GM18907 (cell line): Measurements from ENCODE around the gene GPR21.

Experiments used
- ATAC-seq: cut with Tn5 transposase; IDR thresholded peaks from one replicate; pipeline ENCODE4 v1.9.1; 2021; ENCODE audit warnings: mild to moderate bottlenecking, moderate library complexity; ENCODE audit not compliant: unreplicated experiment

Gene GPR21

DNA sequence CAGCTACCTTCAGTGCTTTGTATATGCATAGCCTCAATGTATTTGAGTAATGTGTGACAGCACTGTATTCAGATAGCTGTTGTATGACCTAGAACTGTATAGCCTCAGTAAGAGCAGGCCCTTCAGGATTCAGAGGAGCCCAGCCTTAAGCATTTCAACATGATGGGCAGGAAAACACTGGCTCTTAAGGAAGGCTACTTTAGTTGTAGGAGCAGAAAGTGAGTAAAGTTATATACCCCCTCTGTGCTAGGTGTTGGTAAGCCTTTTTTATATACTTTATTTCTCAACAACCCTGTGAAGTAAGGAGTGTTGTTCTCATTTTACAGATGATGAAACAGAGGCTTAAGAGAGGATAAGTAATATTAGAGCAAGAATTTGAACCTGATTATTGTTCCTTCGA lies 1.5 kb upstream of the GPR21 start:
- ATAC-seq, result no peak

DNA sequence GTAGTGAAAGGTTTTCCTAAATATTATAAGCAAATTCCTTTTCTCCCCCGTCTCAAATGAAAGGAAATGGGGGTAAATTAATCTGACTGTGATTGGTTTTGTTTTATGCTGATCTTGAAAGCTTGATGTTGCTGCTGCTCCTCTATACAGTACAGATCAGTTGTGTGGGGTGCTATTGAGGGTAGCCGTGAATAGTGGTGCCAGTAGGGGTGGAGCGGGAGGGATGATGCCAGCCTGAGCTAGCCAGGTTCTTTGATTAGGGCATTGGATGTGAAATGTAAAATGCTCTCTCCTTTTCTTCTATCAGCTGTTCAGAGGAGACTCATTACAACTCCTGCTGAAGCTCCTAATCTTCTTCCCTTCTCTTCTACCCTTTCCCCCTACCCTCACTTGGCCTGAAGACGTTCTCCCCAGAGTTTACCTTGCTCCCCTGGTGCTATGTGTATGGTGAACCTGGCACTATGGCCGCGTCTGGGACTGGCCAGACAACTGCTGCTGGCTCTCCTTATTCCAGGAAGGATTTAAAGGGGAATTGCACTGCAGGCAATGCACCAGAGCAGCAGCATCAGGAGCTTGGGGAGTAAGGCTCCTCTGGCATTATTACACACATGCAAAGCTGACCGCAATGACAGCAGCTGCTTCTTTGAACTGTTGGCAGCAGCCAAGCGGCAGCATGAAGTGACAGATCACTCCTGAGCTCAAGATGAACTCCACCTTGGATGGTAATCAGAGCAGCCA lies 566 bp downstream of the GPR21 start:
- ATAC-seq, result no peak

DNA sequence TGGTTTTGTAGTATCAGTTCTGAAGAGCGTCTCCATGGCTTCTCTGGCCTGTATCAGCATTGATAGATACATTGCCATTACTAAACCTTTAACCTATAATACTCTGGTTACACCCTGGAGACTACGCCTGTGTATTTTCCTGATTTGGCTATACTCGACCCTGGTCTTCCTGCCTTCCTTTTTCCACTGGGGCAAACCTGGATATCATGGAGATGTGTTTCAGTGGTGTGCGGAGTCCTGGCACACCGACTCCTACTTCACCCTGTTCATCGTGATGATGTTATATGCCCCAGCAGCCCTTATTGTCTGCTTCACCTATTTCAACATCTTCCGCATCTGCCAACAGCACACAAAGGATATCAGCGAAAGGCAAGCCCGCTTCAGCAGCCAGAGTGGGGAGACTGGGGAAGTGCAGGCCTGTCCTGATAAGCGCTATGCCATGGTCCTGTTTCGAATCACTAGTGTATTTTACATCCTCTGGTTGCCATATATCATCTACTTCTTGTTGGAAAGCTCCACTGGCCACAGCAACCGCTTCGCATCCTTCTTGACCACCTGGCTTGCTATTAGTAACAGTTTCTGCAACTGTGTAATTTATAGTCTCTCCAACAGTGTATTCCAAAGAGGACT lies 1.5 kb downstream of the GPR21 start:
- ATAC-seq, result no peak

DNA sequence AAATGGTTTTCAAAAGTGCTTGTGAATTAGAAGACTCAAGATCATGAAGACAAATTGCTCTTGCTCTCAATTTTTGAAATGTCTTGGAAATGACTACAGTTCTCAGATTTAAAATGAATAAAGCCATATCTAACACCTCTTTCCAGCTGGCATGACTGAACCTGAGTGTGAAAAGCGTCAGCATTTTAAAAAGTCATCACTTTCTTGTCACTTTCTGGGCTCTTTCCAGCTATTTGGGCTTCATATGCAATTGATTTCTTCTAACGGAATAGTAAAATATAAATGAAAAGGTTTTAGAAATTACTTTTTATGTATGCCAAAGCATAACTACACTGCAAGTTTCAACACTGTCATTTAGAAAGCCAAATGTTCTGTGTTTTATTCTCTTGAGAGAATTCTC lies 2.3 kb downstream of the GPR21 start:
- ATAC-seq, result no peak

DNA sequence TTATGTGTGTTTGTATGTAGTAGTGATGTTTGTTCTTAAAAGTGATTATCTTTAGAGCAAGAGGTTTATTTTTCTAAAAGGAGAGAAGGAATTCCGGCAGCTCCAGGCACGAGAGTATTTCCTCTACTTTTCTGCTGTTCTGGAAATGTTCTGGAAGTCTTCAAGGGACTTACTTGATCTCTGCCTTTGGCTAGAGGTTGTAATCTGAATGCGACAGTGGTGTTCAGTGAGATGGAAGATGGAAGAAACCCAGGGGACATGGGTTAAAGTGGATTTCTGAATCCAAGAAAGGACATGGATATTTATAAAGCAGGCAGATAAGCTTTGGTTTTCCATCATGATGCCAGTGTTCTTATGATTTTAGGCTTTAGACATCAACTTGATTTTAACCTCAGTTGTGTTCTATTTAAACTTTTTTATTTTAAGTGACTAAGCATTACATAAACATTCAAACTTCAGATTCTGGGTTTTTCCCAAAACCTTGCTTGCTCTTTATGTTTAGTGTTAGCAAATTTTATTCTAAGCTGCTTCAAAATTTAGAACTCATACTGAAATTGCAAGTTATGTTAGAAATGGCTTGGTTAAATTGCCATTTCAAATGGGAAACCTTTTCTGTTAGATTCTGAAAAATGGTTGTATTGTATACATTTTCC lies 3.6 kb downstream of the GPR21 start:
- no peak for ATAC-seq

DNA sequence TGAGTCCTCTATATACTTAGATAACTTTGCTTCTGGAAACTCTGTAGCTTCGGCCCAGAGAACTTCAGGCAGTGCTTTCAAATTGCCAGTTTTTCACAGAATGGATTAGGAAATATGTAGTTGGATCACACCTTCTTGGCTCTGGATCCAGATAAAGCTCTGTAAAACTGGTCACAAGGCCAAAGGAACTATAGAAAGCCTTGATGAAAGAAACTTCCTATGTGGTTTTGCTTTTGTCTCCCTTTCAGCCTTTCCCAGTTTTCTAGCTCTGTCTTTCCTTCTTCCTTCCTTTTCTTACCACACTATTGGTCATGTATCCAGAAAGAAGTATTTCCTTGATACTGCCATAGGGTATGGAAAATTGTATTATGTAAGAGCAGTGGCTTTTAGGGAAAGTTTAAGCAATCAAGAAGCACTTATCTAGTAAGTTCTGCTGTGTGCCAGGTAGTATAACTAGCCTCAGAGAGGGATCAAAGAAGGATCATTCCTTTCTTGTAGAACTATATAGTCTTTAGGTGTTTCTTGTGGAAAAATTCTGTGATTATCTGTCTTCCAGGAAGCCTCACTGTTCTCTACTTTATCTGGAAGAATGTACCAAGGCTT lies 6.3 kb downstream of the GPR21 start:
- no peak for ATAC-seq

DNA sequence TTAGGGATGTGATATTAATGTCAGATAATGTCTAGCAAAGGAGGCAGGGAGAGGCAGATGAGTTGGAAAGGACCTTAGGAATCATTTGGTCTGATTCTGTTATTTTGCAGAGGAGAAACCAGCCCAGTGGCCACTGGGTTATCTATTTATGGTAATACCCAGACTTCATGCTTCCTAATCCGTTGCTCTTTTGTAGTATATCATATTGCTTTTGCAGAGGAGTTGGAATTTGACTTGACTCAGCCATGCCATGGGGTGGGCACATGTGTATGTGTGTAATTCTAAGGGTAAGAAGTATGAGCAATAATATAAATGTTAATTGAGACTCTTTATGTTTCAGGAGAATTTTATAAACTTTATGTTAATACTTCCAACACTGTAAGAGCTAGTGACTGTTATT lies 7.3 kb downstream of the GPR21 start:
- ATAC-seq, result no peak

DNA sequence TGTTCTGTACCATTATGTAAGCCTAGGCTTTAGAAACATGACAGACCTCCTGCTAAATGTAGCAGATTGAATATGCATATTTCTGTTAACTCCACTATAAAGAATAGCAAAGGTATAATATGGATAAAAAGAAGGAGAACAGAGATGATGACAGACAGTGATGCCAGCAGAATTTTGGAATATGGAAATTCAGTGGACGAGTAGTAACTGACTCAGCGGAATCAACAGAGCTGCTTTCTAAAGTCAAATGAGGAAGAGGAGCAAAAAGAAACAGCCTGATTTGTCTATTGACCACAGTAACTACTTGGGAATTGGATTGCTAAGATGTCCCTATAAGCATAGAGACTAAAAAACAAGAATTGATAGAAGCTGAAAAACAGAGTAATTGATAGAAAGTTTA lies 8.0 kb downstream of the GPR21 start:
- no peak for ATAC-seq

DNA sequence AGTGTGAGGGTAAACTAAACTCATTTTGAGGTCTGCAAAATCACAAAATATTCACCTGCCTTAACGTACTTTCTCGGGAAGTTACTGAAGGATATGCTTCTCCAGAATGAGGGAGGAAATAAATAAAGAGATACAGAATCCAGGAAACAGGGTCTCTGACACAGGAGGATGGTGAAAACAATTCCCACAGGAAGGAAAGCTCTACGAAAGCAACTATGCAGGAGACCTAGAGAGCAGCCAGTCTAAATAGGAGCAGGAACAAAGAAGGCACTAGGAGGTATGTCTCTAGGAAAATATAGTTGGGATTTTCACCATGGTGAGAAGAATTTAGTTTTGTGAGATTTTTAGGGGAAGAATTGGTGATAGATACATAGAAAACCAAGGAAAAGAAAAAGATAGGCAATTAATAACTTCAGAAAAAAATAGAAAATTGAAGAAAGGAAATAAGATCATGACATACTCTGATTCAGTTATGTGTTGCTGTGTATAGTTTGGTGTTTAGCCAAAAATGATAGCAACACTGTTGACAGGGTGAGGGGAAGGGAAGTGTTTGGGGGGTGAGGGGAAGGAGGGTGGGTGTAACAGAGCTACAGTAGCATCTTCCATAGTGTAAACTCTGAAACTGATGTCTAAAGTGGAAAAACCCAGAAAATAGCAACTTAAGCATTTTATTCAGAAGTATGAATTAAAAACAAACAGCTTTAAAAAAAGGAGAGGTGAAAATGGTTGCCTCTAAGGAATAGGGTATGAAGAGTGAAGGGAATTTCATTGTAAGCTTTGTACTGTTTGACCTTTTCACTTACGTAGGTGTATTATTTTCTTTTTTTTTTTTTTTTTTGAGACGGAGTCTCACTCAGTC lies 9.8 kb downstream of the GPR21 start:
- no peak for ATAC-seq

DNA sequence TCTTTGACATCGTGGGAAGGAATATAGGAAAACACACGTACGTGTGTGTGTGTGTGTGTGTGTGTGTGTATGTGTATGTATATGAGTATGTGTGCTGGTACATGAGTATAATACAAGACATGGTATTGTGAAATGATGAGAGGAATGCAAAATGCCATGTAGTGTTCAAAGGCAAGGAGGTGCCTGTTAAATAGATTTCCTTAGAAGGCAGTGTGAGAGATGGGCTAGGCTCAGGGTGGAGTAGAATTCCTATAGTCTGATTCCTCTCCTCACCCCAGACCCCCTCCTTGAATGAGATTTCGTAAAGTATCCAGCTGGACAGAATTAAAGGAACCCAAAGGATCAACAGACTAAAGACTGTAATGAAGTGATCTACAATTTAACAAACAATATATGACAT lies 11.1 kb downstream of the GPR21 start:
- ATAC-seq, result no peak

DNA sequence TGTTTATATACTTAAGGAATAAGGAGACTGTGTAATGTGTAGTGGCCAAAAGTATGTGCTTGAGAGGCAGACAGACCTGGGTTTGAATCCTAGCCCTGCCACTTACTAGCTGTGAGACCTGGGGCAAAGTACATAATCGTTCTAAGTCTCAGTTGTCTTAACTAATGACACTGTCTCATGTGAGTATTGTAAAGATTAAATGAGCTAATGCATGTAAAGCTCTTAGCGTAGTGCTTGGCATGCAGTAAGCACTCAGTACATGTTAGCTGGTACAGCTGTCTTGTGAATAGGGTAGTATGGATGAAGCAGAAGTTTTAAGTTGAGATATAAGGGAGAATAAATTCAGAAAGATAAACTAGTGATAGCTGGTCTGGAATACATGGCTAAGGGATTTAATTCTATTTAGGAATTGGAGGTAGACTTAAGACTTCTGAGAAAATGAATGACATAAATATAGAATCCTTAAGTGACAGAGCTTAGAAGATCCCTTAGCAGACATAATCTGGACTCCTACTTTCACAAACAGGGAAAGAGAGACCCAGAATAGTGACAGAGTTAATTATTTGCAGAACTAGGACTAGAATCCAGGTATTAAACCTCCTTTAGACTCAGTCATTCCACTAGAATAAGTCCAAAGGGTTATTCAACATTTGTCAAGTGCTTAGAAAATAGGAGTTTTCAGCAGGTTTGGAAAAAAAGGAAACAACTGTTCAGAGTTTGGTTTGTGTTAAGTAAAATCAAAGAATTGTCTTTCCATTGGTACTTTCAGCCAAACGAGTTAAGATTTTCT lies 13.1 kb downstream of the GPR21 start:
- ATAC-seq, result no peak

DNA sequence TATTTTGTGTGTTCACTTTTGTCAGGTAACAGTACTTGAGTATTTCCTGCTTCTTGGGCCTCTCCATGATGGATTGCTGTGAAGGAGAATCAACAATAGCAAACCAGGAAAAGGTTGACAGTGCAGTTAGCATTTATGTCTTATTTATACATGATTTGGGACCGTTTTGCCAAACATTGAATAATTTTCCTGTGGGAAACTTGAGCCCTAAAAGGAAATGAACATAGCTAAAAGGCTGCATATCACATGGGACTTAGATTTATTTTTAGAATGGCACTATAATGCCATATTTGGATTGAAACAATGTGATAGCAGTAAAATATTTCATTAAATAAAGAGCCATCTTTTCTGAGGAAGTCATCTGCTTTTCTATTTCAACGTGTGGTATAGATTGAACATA lies 15.3 kb downstream of the GPR21 start:
- no peak for ATAC-seq

DNA sequence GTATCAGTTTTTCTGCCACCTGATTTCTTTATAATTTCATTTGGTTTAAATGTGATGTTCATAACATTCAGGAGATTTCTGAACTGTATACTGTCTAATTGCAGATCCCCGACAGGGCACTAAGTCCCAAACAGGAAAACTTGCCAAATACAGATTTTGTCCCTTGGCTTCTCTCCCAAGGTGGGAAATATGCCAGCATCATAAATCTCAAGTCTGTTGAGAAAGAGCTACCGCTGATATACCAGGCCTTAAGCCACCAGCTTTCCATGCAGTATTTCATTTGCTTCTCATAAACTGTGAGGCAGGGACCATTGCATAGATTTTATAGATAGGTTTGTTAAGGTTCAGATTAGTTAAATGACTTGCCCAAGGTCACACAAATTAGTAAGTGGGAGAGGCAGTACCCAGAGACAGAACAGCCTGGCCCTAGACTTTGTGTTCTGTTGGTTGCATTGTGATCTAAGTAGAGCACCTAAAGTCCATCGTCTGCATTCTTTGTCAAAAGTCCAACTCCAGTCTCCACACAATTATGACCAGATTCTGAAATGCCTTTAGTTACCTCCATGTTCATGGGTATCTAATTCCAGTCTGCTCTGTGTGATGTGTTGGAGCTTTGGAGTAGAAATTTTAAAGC lies 16.2 kb downstream of the GPR21 start:
- ATAC-seq, result no peak

DNA sequence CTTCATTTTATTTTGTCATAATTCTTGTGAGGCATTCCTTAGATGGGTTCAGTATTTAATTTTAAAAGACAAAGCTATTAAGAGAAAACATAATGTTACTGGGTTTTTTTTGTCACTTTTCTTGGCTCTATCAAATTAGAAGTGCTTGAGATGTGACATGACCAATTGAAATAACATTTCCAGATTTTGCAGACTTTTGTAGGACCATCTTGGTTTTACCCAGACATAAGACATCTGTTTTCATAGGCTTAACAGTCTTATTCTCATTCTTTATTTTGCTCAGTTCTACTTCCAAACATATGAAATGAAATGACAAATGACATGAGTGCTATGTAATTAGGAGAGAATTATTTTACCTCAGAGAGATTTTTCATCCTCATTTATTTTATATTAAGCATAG lies 19.6 kb downstream of the GPR21 start:
- ATAC-seq, result no peak

DNA sequence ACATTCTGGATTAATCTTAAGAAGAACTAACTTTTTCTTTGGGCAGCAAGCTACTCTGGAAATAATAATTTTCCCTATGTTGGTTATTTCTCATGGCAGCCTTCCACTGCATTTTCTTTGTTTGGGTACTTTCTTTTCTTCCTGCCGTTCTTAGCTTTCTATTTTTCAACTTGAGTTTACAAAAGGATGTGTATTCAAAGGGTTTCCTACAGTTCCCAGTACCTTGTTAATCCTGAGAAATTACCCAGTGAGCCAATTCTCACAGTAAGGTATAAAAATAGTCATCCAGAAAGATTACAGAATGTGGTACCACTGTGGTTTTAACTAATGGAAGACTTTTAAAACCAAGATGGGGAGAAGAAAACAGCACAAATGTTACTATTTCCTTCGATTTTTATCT lies 20.2 kb downstream of the GPR21 start:
- ATAC-seq, result no peak

DNA sequence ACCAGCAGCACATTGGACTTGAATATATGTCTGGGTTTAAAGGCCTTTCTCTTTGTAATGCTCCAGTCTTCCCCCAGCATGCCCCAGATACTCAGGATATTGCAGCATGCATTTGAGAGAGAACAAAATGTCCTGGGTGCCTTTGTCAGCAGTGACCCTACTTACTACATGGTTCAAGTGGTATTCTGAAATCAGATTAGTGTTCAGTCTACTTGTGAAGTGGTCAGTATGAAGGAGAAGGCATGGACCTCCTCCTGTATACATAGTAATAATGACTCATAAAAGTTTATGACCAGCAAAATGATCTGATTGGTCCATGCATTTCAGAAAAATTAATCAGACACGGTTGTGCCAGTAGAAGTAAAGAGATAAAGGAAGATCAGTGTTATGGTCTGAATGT lies 25.4 kb downstream of the GPR21 start:
- ATAC-seq, result no peak

DNA sequence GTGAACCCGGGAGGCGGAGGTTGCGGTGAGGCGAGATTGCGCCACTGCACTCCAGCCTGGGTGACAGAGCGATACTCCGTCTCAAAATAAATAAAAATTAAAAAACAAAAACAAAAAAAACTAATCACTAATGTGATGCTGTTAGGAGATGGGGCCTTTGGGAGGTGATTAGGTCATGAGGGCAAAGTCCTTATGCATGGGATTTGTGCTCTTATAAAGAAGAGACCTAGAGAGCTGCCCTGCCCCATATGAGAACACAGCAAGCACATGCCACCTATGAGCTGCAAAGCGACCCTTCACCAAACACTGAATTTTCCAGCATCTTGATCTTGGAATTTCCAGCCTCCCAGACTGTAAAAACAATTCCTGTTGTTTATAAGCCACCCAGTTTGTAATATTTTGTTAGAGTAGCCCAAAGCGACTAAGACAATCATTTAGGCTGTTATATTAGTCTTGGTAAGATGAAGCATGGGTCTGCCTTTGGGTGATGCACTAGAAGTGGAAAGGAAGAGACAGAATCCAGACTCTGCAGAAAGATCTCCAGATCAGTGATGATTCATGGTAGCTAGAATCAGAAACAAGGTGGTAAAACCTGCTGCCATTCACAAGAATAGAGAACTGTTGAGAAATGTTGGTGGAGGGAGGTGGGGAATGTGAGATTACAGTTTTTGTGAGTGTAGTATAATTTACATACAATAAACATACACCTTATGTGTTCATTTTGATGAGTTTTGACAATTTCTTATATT lies 26.2 kb downstream of the GPR21 start:
- ATAC-seq, result no peak

DNA sequence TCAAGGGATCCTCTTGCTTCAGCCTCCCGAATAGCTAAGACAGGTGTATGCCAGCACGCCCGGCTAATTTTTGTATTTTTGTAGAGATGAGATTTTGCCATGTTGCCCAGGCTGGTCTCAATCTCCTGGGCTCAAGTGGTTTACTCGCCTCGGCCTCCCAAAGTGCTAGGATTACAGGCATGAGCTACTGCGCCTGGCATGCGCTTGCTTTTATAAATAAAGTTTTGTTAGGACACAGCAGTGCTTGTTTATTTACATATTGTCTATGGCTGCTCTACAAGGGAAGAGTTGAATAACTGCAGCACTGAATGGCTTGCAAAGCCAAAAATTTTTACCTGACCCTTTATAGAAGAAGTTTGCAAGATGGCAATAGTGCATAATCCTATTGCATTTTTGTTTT lies 27.7 kb downstream of the GPR21 start:
- no peak for ATAC-seq
